ENCODE results near the gene R3HDML.

GRCh38 chr20:44314870-44315269 is 22.0 kb upstream of the R3HDML start:
- no peak for TF ChIP-seq ZSCAN29 (IDR thresholded peaks at IDR 0.05)
- TF ChIP-seq TOE1 (IDR thresholded peaks at IDR 0.05; ENCODE audit: borderline replicate concordance), result no peak
- TF ChIP-seq TOE1 (CRISPR knock-in tag; IDR thresholded peaks at IDR 0.05; ENCODE audit: borderline replicate concordance, low read depth), result no peak
- no peak for TF ChIP-seq ZBTB43 (CRISPR knock-in tag; IDR thresholded peaks at IDR 0.05)
- TF ChIP-seq THRA (IDR thresholded peaks at IDR 0.05), result no peak
- no peak for TF ChIP-seq KLF6 (CRISPR knock-in tag; IDR thresholded peaks at IDR 0.05; ENCODE audit: borderline replicate concordance)
- no peak for TF ChIP-seq SETDB1 (IDR thresholded peaks at IDR 0.05; ENCODE audit: low read length)
- no peak for TF ChIP-seq STAT6 (CRISPR knock-in tag; IDR thresholded peaks at IDR 0.05)
- TF ChIP-seq ZNF263 (CRISPR knock-in tag; IDR thresholded peaks at IDR 0.05; ENCODE audit: borderline replicate concordance), result no peak
- no peak for TF ChIP-seq TFE3 (CRISPR knock-in tag; IDR thresholded peaks at IDR 0.05)
- no peak for TF ChIP-seq ATF7 (IDR thresholded peaks at IDR 0.05)
- TF ChIP-seq KDM1A (IDR thresholded peaks at IDR 0.05), result no peak

Measured in K562 (cell line).